Ascending aorta (tissue), 2 donors: ENCODE measurements around the gene COL5A3. TPM values are rescaled to one million over a fixed set of nuclear protein-coding genes. Genes with fewer than 3 reads are reported as not detected.
"Not testable (repeated sequence)": the region's sequence is repeated elsewhere in the genome, so short reads cannot be mapped to it uniquely, and the experiment has no call there.

ENCODE experiments used
- DNase-seq, 2 donors: peaks; one replicate each; pipeline ENCODE4 v3.0.0-alpha.2; 2019; ENCODE audit warnings: low spot score in 2 of 2
- H3K27ac ChIP-seq, 2 donors: fragments of 200-600 bp; sonication (generic); one replicate each; pipeline ENCODE4 v1.5.1; 2016 to 2017; ENCODE audit warnings: mild to moderate bottlenecking in 1 of 2
- H3K27me3 ChIP-seq: fragments of 200-600 bp; sonication (generic); one replicate; pipeline ENCODE4 v1.5.1; 2017
- H3K36me3 ChIP-seq, 2 donors: fragments of 200-600 bp; sonication (generic); one replicate each; pipeline ENCODE4 v1.5.1; 2016
- H3K4me1 ChIP-seq, 2 donors: fragments of 200-600 bp; sonication (generic); one replicate each; pipeline ENCODE4 v1.5.1; 2016 to 2017; ENCODE audit warnings: mild to moderate bottlenecking in 1 of 2
- H3K4me3 ChIP-seq, 2 donors: fragments of 200-600 bp; sonication (generic); one replicate each; pipeline ENCODE4 v1.5.1; 2016 to 2017; ENCODE audit warnings: mild to moderate bottlenecking in 1 of 2
- H3K9me3 ChIP-seq, 2 donors: fragments of 200-600 bp; sonication (generic); one replicate each; pipeline ENCODE4 v1.5.1; 2016
- CTCF ChIP-seq, 3 experiments: fragments of 200-600 bp in 2 of 3; fragments of 450-650 bp in 1 of 3; sonication (generic) in 2 of 3; IDR thresholded peaks; one replicate each; pipeline ENCODE4 v1.5.1; 2016 to 2019; ENCODE audit warnings: antibody characterized with exemption in 3 of 3, mild to moderate bottlenecking in 1 of 3, moderate library complexity in 1 of 3
- intact Hi-C: fragments of 100-400 bp; cut with DNase I; formaldehyde crosslinking; loops from one replicate; pipeline ENCODE4 v1.15.1; 2023
- total RNA-seq: library from RNA; depleted of rRNA; stranded (reverse); fragments of >200 nt; gene quantifications from one replicate; pipeline ENCODE4 v1.1.0, GENCODE V29; 2016

Gene COL5A3
- total RNA-seq, 1 donor from 2014 or later, result 13.6 TPM

DNA sequence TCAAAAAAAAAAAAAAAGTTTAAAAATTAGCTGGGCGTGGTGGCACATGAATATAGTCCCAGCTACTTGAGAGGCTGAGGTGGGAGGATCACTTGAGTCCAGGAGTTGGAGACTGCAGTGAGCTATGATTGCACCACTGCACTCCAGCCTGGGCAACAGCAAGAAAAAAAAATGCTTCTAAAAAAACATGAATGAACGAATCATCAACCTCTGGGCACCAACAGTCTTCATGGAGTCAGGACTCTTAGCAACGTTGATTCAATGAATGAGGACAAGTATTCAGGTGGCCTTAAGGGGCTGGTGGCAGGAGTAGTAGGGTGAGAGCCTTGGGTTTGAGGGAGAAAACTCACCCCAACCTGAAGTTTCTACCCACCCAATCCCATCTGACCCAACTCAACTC is 53.3 kb downstream of the COL5A3 start:
- H3K27ac ChIP-seq, result no peak overlapping the region
- no peak for TF ChIP-seq CTCF (IDR thresholded peaks at IDR 0.05)
- H3K36me3 ChIP-seq, result no peaks in the 10 kb centered on the region
- intact Hi-C loops, result no loop called here
- H3K4me1 ChIP-seq, result no peaks in the 10 kb centered on the region
- H3K4me3 ChIP-seq, result no peak overlapping the region
- no peak for DNase-seq
- H3K27me3 ChIP-seq, result no peaks in the 10 kb centered on the region
- H3K9me3 ChIP-seq, result no peaks in the 10 kb centered on the region

DNA sequence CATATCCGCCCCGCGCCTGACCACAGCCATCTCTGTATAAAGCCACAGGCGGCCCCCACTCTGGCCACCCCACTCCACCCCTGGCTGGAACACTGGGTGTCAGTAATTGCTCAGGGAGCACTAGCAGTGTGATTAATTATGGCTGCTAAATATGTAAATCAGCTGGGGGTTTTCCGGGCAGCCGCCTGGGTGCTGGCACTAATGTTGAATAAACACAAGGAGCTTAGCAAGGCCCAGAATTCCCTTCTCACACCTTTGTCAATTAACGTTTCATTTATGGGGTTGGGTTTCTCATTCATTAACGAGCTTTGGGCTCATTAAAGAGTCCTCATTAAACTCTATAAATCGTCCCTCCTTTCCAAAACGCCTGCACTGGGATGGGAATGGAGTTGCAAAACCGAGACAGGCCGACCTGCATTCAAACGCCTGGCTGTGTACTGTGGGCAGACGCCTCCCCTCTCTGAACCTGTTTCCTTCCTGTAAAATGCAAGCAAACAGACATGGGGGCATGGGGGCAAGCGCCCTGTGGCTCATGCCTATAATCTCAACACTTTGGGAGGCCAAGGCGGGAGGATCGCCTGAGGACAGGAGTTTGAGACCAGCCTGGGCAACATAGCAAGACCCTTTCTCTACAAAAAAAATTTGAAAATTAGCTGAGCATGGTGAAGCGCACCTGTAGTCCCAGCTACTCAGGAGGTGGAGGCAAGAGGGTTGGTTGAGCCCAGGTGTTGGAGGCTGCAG is 56.3 kb downstream of the COL5A3 start:
- no peaks in the 10 kb centered on the region for H3K27me3 ChIP-seq
- H3K4me1 ChIP-seq, result no peaks in the 10 kb centered on the region
- DNase-seq, result no peak
- no peak for TF ChIP-seq CTCF (IDR thresholded peaks at IDR 0.05)
- intact Hi-C loops, result no loop called here
- no peaks in the 10 kb centered on the region for H3K36me3 ChIP-seq
- H3K4me3 ChIP-seq, result no peak overlapping the region
- H3K27ac ChIP-seq, result no peak overlapping the region
- no peaks in the 10 kb centered on the region for H3K9me3 ChIP-seq

DNA sequence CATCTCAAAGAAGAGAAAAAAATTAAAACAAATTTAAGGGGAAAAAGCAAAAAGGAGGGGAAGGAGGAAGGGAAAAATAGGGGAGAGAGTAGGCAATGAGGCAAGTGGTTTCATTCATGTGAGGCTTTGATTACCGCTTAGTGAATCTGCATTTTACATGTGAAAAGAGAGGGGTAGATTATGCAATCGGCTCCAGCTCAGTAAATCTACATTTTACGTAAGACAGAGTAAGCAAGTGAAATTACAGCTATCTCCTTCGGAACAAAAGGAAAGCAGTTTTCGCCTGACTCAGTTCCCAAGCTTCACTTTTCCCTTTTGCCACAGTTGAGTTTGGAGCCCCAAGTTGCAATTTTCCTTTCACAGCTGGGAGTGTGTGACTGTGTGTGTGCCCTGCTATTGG is 58.0 kb downstream of the COL5A3 start:
- no peak for TF ChIP-seq CTCF (IDR thresholded peaks at IDR 0.05)
- Histone ChIP-seq H3K4me1 (no peaks in the 10 kb centered on the region), H3K36me3 (no peaks in the 10 kb centered on the region), H3K27me3 (no peaks in the 10 kb centered on the region), H3K9me3 (no peaks in the 10 kb centered on the region), H3K4me3 (no peak overlapping the region), H3K27ac (no peak overlapping the region)
- DNase-seq, result no peak
- intact Hi-C loops, result no loop called here

DNA sequence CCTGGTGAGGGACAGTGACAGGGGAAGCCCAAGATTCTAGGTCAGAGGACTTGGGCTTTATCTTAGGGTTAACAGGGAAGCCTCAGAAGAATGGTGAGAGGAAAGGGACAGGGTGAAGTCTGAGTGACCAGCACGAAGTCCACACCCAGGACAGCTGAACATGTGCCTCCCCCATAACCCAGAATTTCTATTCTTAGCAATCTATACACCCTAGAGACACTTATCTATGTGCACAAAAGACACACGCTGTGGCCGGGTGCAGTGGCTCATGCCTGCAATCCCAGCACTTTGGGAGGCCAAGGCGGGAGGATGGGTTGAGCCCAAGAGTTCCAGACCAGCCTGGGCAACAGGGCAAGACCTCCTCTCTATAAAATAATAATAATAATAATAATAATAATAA is 62.9 kb downstream of the COL5A3 start:
- no peak overlapping the region for H3K4me3 ChIP-seq
- TF ChIP-seq CTCF (IDR thresholded peaks at IDR 0.05), result no peak
- no peaks in the 10 kb centered on the region for H3K27me3 ChIP-seq
- H3K27ac ChIP-seq, result no peak overlapping the region
- intact Hi-C loops, result loop anchor here (5.0 kb wide), 1 partner anchor 40 kb away; no protein-coding TSS in a partner anchor
- no peak for DNase-seq
- peaks cover 0 to under 1% of the 10 kb centered on the region in 2 donors for H3K9me3 ChIP-seq
- no peaks in the 10 kb centered on the region for H3K36me3 ChIP-seq
- peaks cover 3 to 19% of the 10 kb centered on the region in 2 donors for H3K4me1 ChIP-seq

DNA sequence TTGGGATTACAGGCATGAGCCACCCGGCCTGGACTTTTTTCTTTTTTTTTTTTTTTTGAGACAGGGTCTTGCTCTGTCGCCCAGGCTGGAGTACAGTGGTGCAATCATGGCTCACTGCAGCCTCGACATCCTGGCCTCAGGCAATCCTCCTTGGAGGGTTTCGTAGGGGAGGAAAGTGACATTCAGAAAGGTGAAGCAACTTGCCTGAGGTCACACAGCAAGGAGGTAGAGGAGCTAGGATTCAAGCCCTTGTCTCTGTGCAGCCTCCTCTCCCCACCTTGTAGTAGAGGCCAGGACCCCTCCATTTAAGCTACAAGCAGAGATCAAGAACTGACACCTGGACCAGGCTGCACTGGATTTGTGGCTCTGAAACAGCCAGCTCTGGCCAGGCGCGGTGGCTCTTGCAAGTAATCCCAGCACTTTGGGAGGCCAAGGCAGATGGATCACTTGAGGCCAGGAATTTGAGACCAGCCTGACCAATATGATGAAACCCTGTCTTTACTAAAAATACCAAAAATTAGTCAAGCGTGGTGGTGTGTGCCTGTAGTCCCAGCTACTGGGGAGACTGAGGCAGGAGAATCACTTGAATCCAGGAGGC is 63.7 kb downstream of the COL5A3 start:
- intact Hi-C loops, result loop anchor here (5.0 kb wide), 1 partner anchor 41 kb away; no protein-coding TSS in a partner anchor
- not testable (repeated sequence) for H3K36me3 ChIP-seq, DNase-seq, H3K9me3 ChIP-seq, H3K27me3 ChIP-seq, H3K27ac ChIP-seq, H3K4me3 ChIP-seq
- peaks cover 3 to 19% of the 10 kb centered on the region in 2 donors for H3K4me1 ChIP-seq

GRCh38 chr19:9945319-9945966 is 64.9 kb downstream of the COL5A3 start:
- Histone ChIP-seq H3K27ac (peak overlapping the region; percentile 83 to 84), H3K4me3 (peak overlapping the region; percentile 26 to 35), H3K4me1 (peaks cover 3 to 19% of the 10 kb centered on the region in 2 donors), H3K9me3 (peaks cover 0 to 8% of the 10 kb centered on the region in 2 donors), H3K27me3 (no peaks in the 10 kb centered on the region), H3K36me3 (no peaks in the 10 kb centered on the region)
- DNase-seq, result peak; percentile 75 to 95
- TF ChIP-seq CTCF (IDR thresholded peaks at IDR 0.05), result no peak
- intact Hi-C loops, result loop anchor here (5.0 kb wide), 1 partner anchor 42 kb away; no protein-coding TSS in a partner anchor
